HG03442 (cell line): ENCODE measurements around the gene GPR179.

ENCODE experiments used
- ATAC-seq: cut with Tn5 transposase; IDR thresholded peaks from one replicate; pipeline ENCODE4 v1.9.1; 2021; ENCODE audit warnings: mild to moderate bottlenecking, moderate library complexity; ENCODE audit not compliant: unreplicated experiment

Gene GPR179

DNA sequence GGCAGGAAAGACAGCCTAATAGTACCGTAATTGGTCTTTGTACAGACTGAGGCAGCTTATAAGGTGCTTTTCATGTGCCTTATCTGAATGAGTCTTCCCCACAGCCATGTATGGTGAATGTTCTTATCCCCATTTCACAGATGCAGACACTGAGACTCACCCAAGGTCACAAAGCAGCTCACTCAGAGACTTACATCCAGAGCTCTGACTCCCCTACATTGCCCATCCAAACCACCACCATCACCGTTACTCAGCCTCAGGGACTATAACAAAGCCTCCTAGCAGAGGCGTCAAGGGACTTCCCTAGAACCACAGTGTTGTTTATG is 627 bp upstream of the GPR179 start:
- ATAC-seq, result no peak

GRCh38 chr17:38342886-38343607 is 709 bp downstream of the GPR179 start:
- no peak for ATAC-seq

DNA sequence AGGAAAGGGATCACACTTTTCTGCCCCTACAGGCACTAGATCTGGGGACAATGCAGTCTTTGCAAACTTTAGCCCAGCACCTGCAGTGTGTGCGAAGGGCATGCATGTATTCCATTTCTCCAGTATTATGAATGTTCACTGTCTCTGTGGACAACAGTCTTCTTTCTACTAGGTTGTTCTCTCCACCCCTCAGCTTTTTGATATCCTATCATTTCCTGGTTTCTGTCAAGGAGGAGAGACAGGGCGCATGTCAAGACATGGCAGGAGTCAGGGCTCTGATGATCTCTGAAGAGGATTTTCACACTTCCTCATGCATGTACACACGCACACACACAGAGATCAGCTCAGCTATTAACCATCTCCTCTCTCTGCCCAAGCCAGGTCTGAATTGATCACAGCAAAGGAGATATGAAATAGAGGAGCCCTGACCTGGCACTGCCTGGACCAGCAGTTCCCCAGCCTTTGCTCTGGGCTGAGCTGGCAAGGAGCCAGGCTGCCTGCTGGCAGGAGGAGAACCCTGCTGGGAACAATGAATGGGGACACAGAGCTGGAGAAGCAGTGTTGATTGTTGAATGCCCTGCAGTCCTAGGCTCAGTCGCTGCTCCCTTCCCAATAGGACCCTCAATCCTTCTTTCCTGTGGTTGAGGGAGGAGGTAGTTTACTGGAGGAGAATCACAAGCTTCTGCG is 2.6 kb downstream of the GPR179 start:
- ATAC-seq, result no peak

GRCh38 chr17:38339891-38340290 is 3.9 kb downstream of the GPR179 start:
- ATAC-seq, result no peak

GRCh38 chr17:38338535-38338934 is 5.2 kb downstream of the GPR179 start:
- ATAC-seq, result no peak

GRCh38 chr17:38338053-38338452 is 5.7 kb downstream of the GPR179 start:
- ATAC-seq, result no peak

DNA sequence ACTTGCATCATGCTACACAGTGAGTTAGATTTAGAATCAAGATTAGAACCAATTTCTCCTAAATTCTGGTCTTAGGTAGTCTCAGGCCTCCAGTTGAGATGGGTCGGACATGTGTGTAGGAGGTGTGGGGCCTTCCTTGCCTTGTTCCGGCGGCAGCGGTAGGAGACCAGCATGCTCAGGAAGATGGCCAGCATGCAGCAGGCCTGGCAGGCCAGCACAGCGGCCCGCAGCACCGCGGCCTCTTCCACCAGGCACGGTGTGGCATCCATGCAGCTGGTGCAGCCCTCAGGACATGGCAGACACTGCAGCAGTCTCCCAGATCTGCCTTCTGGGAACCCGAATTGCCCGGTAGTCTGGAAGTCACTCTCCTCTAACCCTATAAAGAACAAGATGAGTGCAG is 6.9 kb downstream of the GPR179 start:
- ATAC-seq, result no peak

DNA sequence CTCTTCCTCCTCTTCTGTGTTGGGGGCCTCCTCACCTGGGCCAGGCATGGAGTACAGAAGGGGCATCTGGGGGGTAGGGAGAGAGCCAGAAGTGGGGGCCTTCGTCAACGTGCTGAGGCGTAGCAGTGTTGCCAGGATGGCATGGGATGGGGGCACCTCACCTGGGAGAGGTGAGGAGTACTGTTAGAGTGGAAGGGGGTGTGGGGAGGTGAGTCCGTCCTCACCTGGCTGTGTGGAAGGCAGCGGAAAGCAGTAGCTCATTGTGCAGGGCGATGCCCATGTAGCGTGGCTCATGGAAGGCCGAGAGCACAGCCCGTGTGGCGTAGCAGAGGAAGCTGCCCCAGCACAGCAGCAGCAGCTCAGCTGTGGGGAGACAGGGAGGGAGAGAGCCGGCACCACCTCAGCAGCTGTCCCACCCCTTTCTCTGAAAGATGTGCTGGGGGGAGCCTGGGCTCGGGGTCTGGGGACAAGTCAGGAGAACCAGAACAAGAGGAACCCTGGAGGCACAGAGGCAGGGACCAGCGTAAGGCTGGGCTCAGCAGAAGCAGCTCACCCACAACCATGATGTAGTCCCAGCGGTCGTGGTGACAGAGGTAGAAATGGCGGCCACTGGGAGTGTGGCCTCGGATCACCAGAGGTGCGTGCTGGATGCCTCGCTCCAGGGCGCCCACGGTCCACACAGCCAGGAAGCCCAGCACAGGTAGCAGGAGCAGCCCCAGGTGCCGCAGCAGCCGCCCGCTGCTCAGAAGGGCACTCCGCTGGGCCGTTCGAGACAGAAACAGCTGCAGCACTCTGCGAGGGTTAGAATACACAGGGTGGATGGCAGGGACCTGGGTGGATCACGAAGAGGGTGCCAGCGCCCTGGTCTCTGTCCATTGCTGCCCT is 9.0 kb downstream of the GPR179 start:
- ATAC-seq, result no peak

GRCh38 chr17:38333635-38334295 is 10.0 kb downstream of the GPR179 start:
- no peak for ATAC-seq

- no peak for ATAC-seq
Measured at GRCh38 chr17:38332735-38333134, 11.0 kb downstream of the GPR179 start.

DNA sequence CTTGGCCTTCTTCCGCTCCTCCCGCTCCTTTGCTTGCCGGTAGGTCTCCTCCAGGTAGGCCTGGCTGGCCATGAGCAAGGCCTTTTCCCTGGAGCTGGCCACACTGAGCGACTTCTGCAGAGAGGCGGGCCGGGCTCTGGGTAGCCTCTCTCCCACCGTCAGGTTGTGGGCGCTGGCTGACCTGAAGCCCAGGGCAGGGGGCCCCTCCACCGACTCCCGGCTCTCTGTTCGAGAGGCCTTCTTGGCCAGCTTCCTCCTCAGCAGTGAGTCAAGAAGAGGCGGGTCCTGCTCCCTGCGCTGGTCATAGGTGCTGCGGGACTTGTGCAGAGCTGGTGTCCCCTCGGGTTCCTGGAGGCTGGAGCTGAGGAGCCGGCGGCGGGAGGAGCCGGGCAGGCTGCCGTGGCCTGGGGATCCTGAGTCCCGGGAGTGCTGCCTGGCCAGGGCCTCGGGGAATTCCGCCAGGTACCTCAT is 12.8 kb downstream of the GPR179 start:
- ATAC-seq, result no peak

- ATAC-seq, result no peak
Measured at GRCh38 chr17:38329808-38330730, 13.7 kb downstream of the GPR179 start.

- no peak for ATAC-seq
Measured at GRCh38 chr17:38329284-38329683, 14.5 kb downstream of the GPR179 start.

DNA sequence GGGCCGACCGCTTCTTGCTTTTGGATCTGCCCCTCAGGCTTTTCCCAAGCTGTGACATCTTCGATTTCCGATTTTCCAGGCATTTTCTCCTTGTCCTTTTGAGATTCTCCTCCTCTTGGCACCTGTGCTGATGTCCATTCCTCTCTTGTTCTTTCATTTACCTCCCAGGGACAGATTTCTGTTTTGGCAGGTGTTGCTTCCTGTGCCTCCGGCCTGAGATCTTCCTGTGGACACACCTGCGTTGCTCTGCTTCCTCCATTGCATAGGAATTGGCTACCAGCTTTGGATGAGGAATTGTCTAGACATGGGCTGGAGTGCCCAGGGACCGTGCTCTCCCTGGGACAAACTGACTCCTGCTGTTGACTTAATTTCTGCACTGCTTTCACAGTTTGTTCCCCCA is 15.1 kb downstream of the GPR179 start:
- no peak for ATAC-seq

- ATAC-seq, result no peak
Measured at GRCh38 chr17:38327936-38328335, 15.8 kb downstream of the GPR179 start.

DNA sequence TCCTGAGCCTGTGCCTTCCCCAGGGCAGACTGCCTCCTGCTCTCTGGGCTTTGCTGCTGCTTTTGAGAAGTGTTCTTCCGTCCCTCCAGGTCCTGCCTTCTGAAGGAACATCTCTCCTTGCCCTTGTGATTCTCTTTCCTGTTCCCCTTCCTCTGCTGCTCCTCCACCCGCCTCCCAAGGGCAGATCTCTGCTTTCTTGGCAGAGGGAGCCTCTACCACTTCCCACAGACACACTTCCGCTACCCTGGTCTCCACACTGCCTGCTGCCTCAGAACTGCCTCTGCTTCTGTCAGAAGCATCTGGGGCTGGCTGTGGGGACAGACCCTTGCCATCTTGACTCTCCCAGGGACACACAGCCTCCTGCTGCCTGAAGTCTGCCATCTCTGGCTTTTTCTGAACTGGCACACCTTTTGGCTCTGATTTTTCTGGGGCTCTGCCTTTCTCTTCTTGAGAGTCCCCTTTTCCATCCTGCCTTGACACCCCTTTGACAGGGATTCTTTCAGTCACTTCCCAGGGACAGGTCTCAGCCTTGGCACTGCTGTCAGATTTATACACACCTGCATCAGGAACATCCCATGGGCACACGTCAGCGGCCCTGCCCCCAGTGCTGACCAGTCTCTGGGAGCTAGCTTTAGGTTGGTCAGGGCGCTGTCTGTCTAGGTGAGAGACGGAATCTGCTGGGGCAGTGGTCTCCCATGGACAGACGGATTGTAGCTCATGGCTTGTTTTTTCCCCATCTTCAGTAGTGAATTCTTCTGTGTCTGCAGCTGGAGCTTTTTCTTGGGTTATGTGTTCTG is 16.6 kb downstream of the GPR179 start:
- no peak for ATAC-seq

GRCh38 chr17:38325221-38325851 is 18.4 kb downstream of the GPR179 start:
- no peak for ATAC-seq

DNA sequence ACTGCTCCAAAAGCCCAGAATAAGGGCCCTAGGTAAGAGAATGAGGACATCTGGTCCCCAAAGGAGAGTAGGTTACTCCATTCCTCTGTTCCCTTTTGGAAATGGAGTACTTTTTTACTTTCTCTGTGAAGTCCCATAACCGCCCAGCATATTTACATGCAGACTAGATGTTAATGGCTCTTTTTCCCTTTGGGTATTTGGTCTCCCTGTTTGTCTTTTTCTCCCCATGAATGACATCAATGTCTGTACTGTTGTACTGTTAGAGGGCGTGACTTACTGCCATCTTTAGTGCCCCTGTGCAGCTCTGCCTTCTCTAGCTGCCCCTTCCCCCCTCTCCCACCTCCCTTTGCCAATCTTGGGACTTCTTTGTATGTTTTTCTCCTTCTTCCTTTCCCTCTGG is 19.0 kb downstream of the GPR179 start:
- ATAC-seq, result no peak
